Measurements from ENCODE around the gene CUBN. TPM values are rescaled to one million over a fixed set of nuclear protein-coding genes. Genes with fewer than 3 reads are reported as not detected.

Gene CUBN
- total RNA-seq, 1 donor from 2014 or later = 1.3 TPM

- Histone ChIP-seq H3K27ac (no peak overlapping the region), H3K36me3 (no peaks in the 10 kb centered on the region), H3K4me3 (no peak overlapping the region), H3K9me3 (no peaks in the 10 kb centered on the region), H3K4me1 (no peaks in the 10 kb centered on the region), H3K27me3 (no peaks in the 10 kb centered on the region)
- ATAC-seq (no peak), DNase-seq (no peak)
- intact Hi-C loops (cut with DNase I) = no loop called here
- TF ChIP-seq, protein P1, sequence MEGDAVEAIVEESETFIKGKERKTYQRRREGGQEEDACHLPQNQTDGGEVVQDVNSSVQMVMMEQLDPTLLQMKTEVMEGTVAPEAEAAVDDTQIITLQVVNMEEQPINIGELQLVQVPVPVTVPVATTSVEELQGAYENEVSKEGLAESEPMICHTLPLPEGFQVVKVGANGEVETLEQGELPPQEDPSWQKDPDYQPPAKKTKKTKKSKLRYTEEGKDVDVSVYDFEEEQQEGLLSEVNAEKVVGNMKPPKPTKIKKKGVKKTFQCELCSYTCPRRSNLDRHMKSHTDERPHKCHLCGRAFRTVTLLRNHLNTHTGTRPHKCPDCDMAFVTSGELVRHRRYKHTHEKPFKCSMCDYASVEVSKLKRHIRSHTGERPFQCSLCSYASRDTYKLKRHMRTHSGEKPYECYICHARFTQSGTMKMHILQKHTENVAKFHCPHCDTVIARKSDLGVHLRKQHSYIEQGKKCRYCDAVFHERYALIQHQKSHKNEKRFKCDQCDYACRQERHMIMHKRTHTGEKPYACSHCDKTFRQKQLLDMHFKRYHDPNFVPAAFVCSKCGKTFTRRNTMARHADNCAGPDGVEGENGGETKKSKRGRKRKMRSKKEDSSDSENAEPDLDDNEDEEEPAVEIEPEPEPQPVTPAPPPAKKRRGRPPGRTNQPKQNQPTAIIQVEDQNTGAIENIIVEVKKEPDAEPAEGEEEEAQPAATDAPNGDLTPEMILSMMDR (IDR thresholded peaks at IDR 0.05) = no peak
Observed at GRCh38 chr10:17100586-17100985, 29.0 kb downstream of the CUBN start.

GRCh38 chr10:17098012-17098411, 31.6 kb downstream of the CUBN start:
- TF ChIP-seq, protein P1 (IDR thresholded peaks at IDR 0.05) = no peak
- intact Hi-C loops (cut with DNase I) = no loop called here
- DNase-seq (no peak), ATAC-seq (no peak)
- H3K27me3 ChIP-seq = no peaks in the 10 kb centered on the region
- no peak overlapping the region for H3K27ac ChIP-seq
- no peak overlapping the region for H3K4me3 ChIP-seq
- no peaks in the 10 kb centered on the region for H3K9me3 ChIP-seq
- no peaks in the 10 kb centered on the region for H3K4me1 ChIP-seq
- no peaks in the 10 kb centered on the region for H3K36me3 ChIP-seq

- H3K4me3 ChIP-seq = no peak overlapping the region
- H3K36me3 ChIP-seq = no peaks in the 10 kb centered on the region
- intact Hi-C loops (cut with DNase I) = no loop called here
- no peak for DNase-seq
- ATAC-seq = no peak
- H3K27ac ChIP-seq = no peak overlapping the region
- no peaks in the 10 kb centered on the region for H3K4me1 ChIP-seq
- TF ChIP-seq, protein P1 (IDR thresholded peaks at IDR 0.05) = no peak
- H3K9me3 ChIP-seq = no peaks in the 10 kb centered on the region
- H3K27me3 ChIP-seq = no peaks in the 10 kb centered on the region
Observed at GRCh38 chr10:17094844-17095243, 34.8 kb downstream of the CUBN start.

GRCh38 chr10:17092986-17093803, 36.4 kb downstream of the CUBN start:
- Histone ChIP-seq H3K36me3 (no peaks in the 10 kb centered on the region), H3K4me1 (no peaks in the 10 kb centered on the region), H3K27me3 (no peaks in the 10 kb centered on the region), H3K27ac (no peak overlapping the region), H3K4me3 (no peak overlapping the region), H3K9me3 (no peaks in the 10 kb centered on the region)
- ATAC-seq (no peak), DNase-seq (no peak)
- TF ChIP-seq, protein P1 (IDR thresholded peaks at IDR 0.05) = no peak
- intact Hi-C loops (cut with DNase I) = no loop called here

- no peak overlapping the region for H3K27ac ChIP-seq
- no peaks in the 10 kb centered on the region for H3K36me3 ChIP-seq
- no peaks in the 10 kb centered on the region for H3K4me1 ChIP-seq
- H3K4me3 ChIP-seq = no peak overlapping the region
- intact Hi-C loops (cut with DNase I) = no loop called here
- TF ChIP-seq, protein P1 (IDR thresholded peaks at IDR 0.05) = no peak
- H3K27me3 ChIP-seq = no peaks in the 10 kb centered on the region
- peak; percentile 45 for ATAC-seq
- no peak for DNase-seq
- no peaks in the 10 kb centered on the region for H3K9me3 ChIP-seq
Observed at GRCh38 chr10:17092216-17092944, 37.2 kb downstream of the CUBN start.

All from upper lobe of right lung (tissue), 1 donor.